H9 (cell line): ENCODE data around the gene LRP1B. TPM values are rescaled to one million over a fixed set of nuclear protein-coding genes. Genes with fewer than 3 reads are reported as not detected.

ENCODE experiments used
- DNase-seq: peaks from one replicate; pipeline ENCODE4 v3.0.0-alpha.2; 2017
- H2AFZ ChIP-seq: one replicate; pipeline ENCODE4 v1.6.1; 2013; ENCODE audit warnings: mild to moderate bottlenecking, low read length, control low read depth, moderate library complexity
- H2AK5ac ChIP-seq: 2 replicates; pipeline ENCODE4 v1.6.1; 2013; ENCODE audit warnings: low read length, control low read depth, mixed read lengths; ENCODE audit not compliant: insufficient read length
- H2BK120ac ChIP-seq: one replicate; pipeline ENCODE4 v1.6.1; 2013; ENCODE audit warnings: low read depth, mild to moderate bottlenecking, low read length, control low read depth, inconsistent platforms; ENCODE audit not compliant: poor library complexity, severe bottlenecking
- H2BK12ac ChIP-seq: 2 replicates; pipeline ENCODE4 v1.6.1; 2013; ENCODE audit warnings: low read length, control low read depth, mixed read lengths, low read depth; ENCODE audit not compliant: insufficient read length
- H2BK15ac ChIP-seq: 2 replicates; pipeline ENCODE4 v1.6.1; 2013; ENCODE audit warnings: low read depth, low read length, control low read depth
- H2BK20ac ChIP-seq: one replicate; pipeline ENCODE4 v1.6.1; 2013; ENCODE audit warnings: low read depth, mild to moderate bottlenecking, low read length, control low read depth, inconsistent platforms; ENCODE audit not compliant: poor library complexity, severe bottlenecking
- H2BK5ac ChIP-seq: 2 replicates; pipeline ENCODE4 v1.6.1; 2013; ENCODE audit warnings: low read length, control low read depth, mixed read lengths; ENCODE audit not compliant: insufficient read length
- H3K14ac ChIP-seq: 2 replicates; pipeline ENCODE4 v1.6.1; 2013; ENCODE audit warnings: low read length, control low read depth; ENCODE audit not compliant: insufficient read depth
- H3K18ac ChIP-seq: 2 replicates; pipeline ENCODE4 v1.6.1; 2013; ENCODE audit warnings: low read depth, mild to moderate bottlenecking, mixed read lengths, low read length, control low read depth; ENCODE audit not compliant: insufficient read length
- H3K23ac ChIP-seq: 2 replicates; pipeline ENCODE4 v1.6.1; 2013; ENCODE audit warnings: low read length, control low read depth, mixed read lengths, low read depth; ENCODE audit not compliant: insufficient read length
- H3K23me2 ChIP-seq: 2 replicates; pipeline ENCODE4 v1.6.1; 2013; ENCODE audit warnings: low read depth, mild to moderate bottlenecking, mixed read lengths, low read length, control low read depth; ENCODE audit not compliant: insufficient read length, poor library complexity, severe bottlenecking
- H3K27ac ChIP-seq: 2 replicates; pipeline ENCODE4 v1.5.1; 2013; ENCODE audit warnings: low read length, control low read depth, mixed read lengths, low read depth; ENCODE audit not compliant: insufficient read length
- H3K27me3 ChIP-seq: 2 replicates; pipeline ENCODE4 v1.6.1; 2013; ENCODE audit warnings: low read length, control low read depth, inconsistent platforms; ENCODE audit not compliant: insufficient read depth
- H3K4ac ChIP-seq: 2 replicates; pipeline ENCODE4 v1.6.1; 2013; ENCODE audit warnings: low read depth, mild to moderate bottlenecking, control low read depth, inconsistent platforms, low read length, moderate library complexity
- H3K4me1 ChIP-seq: 2 replicates; pipeline ENCODE4 v1.6.1; 2013; ENCODE audit warnings: low read length, control low read depth, inconsistent platforms; ENCODE audit not compliant: insufficient read depth
- H3K4me2 ChIP-seq: 2 replicates; pipeline ENCODE4 v1.6.1; 2013; ENCODE audit warnings: low read length, control low read depth, mixed read lengths; ENCODE audit not compliant: insufficient read length, insufficient read depth
- H3K56ac ChIP-seq: 2 replicates; pipeline ENCODE4 v1.6.1; 2013; ENCODE audit warnings: low read depth, mild to moderate bottlenecking, mixed read lengths, low read length, control low read depth; ENCODE audit not compliant: insufficient read length
- H3K79me1 ChIP-seq: 2 replicates; pipeline ENCODE4 v1.6.1; 2013; ENCODE audit warnings: low read depth, mild to moderate bottlenecking, moderate library complexity, low read length, control low read depth, inconsistent platforms; ENCODE audit not compliant: insufficient read depth, poor library complexity, severe bottlenecking
- H3K79me2 ChIP-seq: 2 replicates; pipeline ENCODE4 v1.6.1; 2013; ENCODE audit warnings: low read length, control low read depth, inconsistent platforms; ENCODE audit not compliant: insufficient read depth
- H3K9ac ChIP-seq: 2 replicates; pipeline ENCODE4 v1.6.1; 2013; ENCODE audit warnings: low read length, control low read depth, mixed read lengths; ENCODE audit not compliant: insufficient read length; ENCODE audit errors: extremely low read depth
- H3K9me3 ChIP-seq: one replicate; pipeline ENCODE4 v1.6.1; 2013; ENCODE audit warnings: low read depth, low read length, inconsistent platforms; ENCODE audit not compliant: control insufficient read depth
- H3T11ph ChIP-seq: one replicate; pipeline ENCODE4 v1.6.1; 2013; ENCODE audit warnings: mild to moderate bottlenecking, low read length, control low read depth, inconsistent platforms
- H4K20me1 ChIP-seq: one replicate; pipeline ENCODE4 v1.6.1; 2013; ENCODE audit not compliant: control insufficient read depth, insufficient read length, insufficient read depth
- H4K5ac ChIP-seq: 2 replicates; pipeline ENCODE4 v1.6.1; 2013; ENCODE audit warnings: low read depth, mild to moderate bottlenecking, mixed read lengths, low read length, control low read depth; ENCODE audit not compliant: insufficient read length
- H4K8ac ChIP-seq: replicated peaks from 2 replicates; pipeline ENCODE4 v1.6.1; 2013; ENCODE audit warnings: low read length, control low read depth, mixed read lengths, low read depth; ENCODE audit not compliant: insufficient read length
- H4K91ac ChIP-seq: 2 replicates; pipeline ENCODE4 v1.6.1; 2013; ENCODE audit warnings: low read depth, mild to moderate bottlenecking, moderate library complexity, mixed read lengths, low read length, control low read depth; ENCODE audit not compliant: insufficient read length
- H3K27ac Mint-ChIP-seq, 3 experiments: 2 replicates in 2 of 3; 3 replicates in 1 of 3; pipeline ENCODE4 v1.8.0; 2020 to 2021; ENCODE audit warnings: mixed read lengths in 3 of 3, mild to moderate bottlenecking in 1 of 3, moderate library complexity in 1 of 3
- H3K27me3 Mint-ChIP-seq: 2 replicates; pipeline ENCODE4 v1.8.0; 2021; ENCODE audit warnings: low read depth, mild to moderate bottlenecking, moderate library complexity, mixed read lengths
- H3K36me3 Mint-ChIP-seq, 3 experiments: 2 replicates in 2 of 3; 3 replicates in 1 of 3; pipeline ENCODE4 v1.8.0; 2020 to 2021; ENCODE audit warnings: low read depth in 3 of 3, mixed read lengths in 3 of 3; ENCODE audit not compliant: insufficient read depth in 1 of 3
- H3K4me1 Mint-ChIP-seq, 2 experiments: 2 replicates each; pipeline ENCODE4 v1.8.0; 2020; ENCODE audit warnings: mixed read lengths in 2 of 2
- H3K4me3 Mint-ChIP-seq, 2 experiments: 2 replicates in 1 of 2; 3 replicates in 1 of 2; pipeline ENCODE4 v1.8.0; 2020 to 2021; ENCODE audit warnings: mild to moderate bottlenecking in 2 of 2, mixed read lengths in 2 of 2, moderate library complexity in 1 of 2
- H3K9me3 Mint-ChIP-seq, 2 experiments: 2 replicates in 1 of 2; 3 replicates in 1 of 2; pipeline ENCODE4 v1.8.0; 2020; ENCODE audit warnings: mild to moderate bottlenecking in 2 of 2, mixed read lengths in 2 of 2, moderate library complexity in 1 of 2
- CTCF ChIP-seq: fragments of 200-600 bp; sonication (generic); conservative IDR thresholded peaks from 3 replicates; pipeline ENCODE4 v1.8.0; 2021; ENCODE audit warnings: antibody characterized with exemption, mild to moderate bottlenecking
- WGBS: extraction: QIAGEN DNeasy Blood & Tissue Kit; methylation state at CpG from one replicate; pipeline ENCODE4 v1.1.7; 2013; ENCODE audit warnings: missing lambda C conversion rate, low lambda C conversion rate, mixed read lengths; ENCODE audit not compliant: insufficient read length; ENCODE audit errors: extremely low coverage; 5-methylcytosine and 5-hydroxymethylcytosine counted together
- total RNA-seq: library from RNA; stranded (reverse); gene quantifications from 2 replicates; pipeline ENCODE4 v1.2.1, GENCODE V29; 2021

The LRP1B gene
- total RNA-seq, 1 experiment from 2014 or later = not detected

- Histone ChIP-seq H2AK5ac (no peak overlapping the region), H3K23ac (no peak overlapping the region), H3K14ac (no peak overlapping the region), H3T11ph (no peak overlapping the region), H3K27ac (no peak overlapping the region), H2BK15ac (no peak overlapping the region), H3K4me2 (no peak overlapping the region), H2AFZ (no peak overlapping the region), H4K5ac (no peak overlapping the region), H3K4me1 (no peaks in the 10 kb centered on the region), H3K79me1 (no peaks in the 10 kb centered on the region), H3K18ac (no peak overlapping the region), H3K9me3 (no peaks in the 10 kb centered on the region), H3K79me2 (no peaks in the 10 kb centered on the region), H3K9ac (no peak overlapping the region), H2BK120ac (no peak overlapping the region), H2BK20ac (no peak overlapping the region), H4K8ac (no peak overlapping the region), H4K91ac (no peak overlapping the region), H2BK12ac (no peak overlapping the region), H3K27me3 (no peaks in the 10 kb centered on the region), H4K20me1 (no peaks in the 10 kb centered on the region), H2BK5ac (no peak overlapping the region), H3K23me2 (no peaks in the 10 kb centered on the region), H3K56ac (no peak overlapping the region), H3K4ac (no peak overlapping the region)
- WGBS = no CpG with 5 or more reads among the region's 2 CpGs
- H3K27ac Mint-ChIP-seq = no peak overlapping the region
- TF ChIP-seq CTCF = no peak
- H3K4me1 Mint-ChIP-seq = peaks cover 8% of the 10 kb centered on the region in 2 experiments
- H3K36me3 Mint-ChIP-seq = no peaks in the 10 kb centered on the region
- DNase-seq = no peak
- H3K27me3 Mint-ChIP-seq = no peaks in the 10 kb centered on the region; the same call in 1 of the 2 replicates
- no peak overlapping the region for H3K4me3 Mint-ChIP-seq
- no peaks in the 10 kb centered on the region; a peak in 1 of 5 replicates for H3K9me3 Mint-ChIP-seq
Observed at GRCh38 chr2:141038341-141038740, 1092.5 kb downstream of the LRP1B start.
